Keratinocyte (primary cell): ENCODE results near the gene MNX1. TPM values are rescaled to one million over a fixed set of nuclear protein-coding genes. Genes with fewer than 3 reads are reported as not detected.

Experiments
- DNase-seq: peaks from one replicate; pipeline ENCODE4 v3.0.0-alpha.2; 2011; ENCODE audit warnings: low read depth, missing footprints, low spot score
- FAIRE-seq: peaks from 2 replicates; lab custom pipeline; 2011; peaks lifted over from hg19 to GRCh38; lab: Jason Lieb, UNC
- H2AFZ ChIP-seq: 2 replicates; pipeline ENCODE4 v1.6.0; 2012; ENCODE audit warnings: low read length, control low read depth, inconsistent platforms; ENCODE audit not compliant: control insufficient read depth
- H3K27ac ChIP-seq: 2 replicates; pipeline ENCODE4 v1.5.1; 2011; ENCODE audit warnings: low read length; ENCODE audit not compliant: control insufficient read depth, insufficient read depth
- H3K27me3 ChIP-seq: 3 replicates; pipeline ENCODE4 v1.6.0; 2011; ENCODE audit warnings: low read length; ENCODE audit not compliant: control insufficient read depth, insufficient read depth; ENCODE audit errors: extremely low read depth
- H3K36me3 ChIP-seq, 2 experiments: 2 replicates in 1 of 2; 3 replicates in 1 of 2; pipeline ENCODE4 v1.5.1; 2011; ENCODE audit warnings: low read length in 2 of 2, mild to moderate bottlenecking in 1 of 2; ENCODE audit not compliant: control insufficient read depth in 2 of 2, insufficient read depth in 2 of 2; ENCODE audit errors: extremely low read depth in 1 of 2
- H3K4me1 ChIP-seq: 3 replicates; pipeline ENCODE4 v1.5.1; 2011; ENCODE audit warnings: low read length; ENCODE audit not compliant: control insufficient read depth, insufficient read depth; ENCODE audit errors: extremely low read depth
- H3K4me2 ChIP-seq: 3 replicates; pipeline ENCODE4 v1.6.0; 2011; ENCODE audit warnings: low read depth, low read length; ENCODE audit not compliant: control insufficient read depth, insufficient read depth; ENCODE audit errors: extremely low read depth
- H3K4me3 ChIP-seq, 3 experiments: fragments of 200-600 bp in 1 of 3; sonication (generic) in 1 of 3; 2 replicates in 2 of 3; 3 replicates in 1 of 3; pipeline ENCODE4 v1.5.1; 2011 to 2016; ENCODE audit warnings: low read length in 3 of 3, mild to moderate bottlenecking in 3 of 3, control low read depth in 2 of 3, inconsistent platforms in 1 of 3, low read depth in 1 of 3, mixed read lengths in 1 of 3, mixed run types in 1 of 3, moderate library complexity in 1 of 3; ENCODE audit not compliant: control insufficient read depth in 2 of 3, insufficient read depth in 2 of 3; ENCODE audit errors: extremely low read depth in 1 of 3
- H3K79me2 ChIP-seq: 2 replicates; pipeline ENCODE4 v1.6.0; 2012; ENCODE audit warnings: low read length; ENCODE audit not compliant: control insufficient read depth, insufficient read depth
- H3K9ac ChIP-seq: 3 replicates; pipeline ENCODE4 v1.6.0; 2011; ENCODE audit warnings: low read length; ENCODE audit not compliant: control insufficient read depth, insufficient read depth; ENCODE audit errors: extremely low read depth
- H3K9me1 ChIP-seq: 3 replicates; pipeline ENCODE4 v1.6.0; 2011; ENCODE audit warnings: low read length; ENCODE audit not compliant: control insufficient read depth, insufficient read depth; ENCODE audit errors: extremely low read depth
- H3K9me3 ChIP-seq: 2 replicates; pipeline ENCODE4 v1.5.1; 2012; ENCODE audit warnings: low read depth, low read length; ENCODE audit not compliant: control insufficient read depth
- H4K20me1 ChIP-seq: 3 replicates; pipeline ENCODE4 v1.6.0; 2011; ENCODE audit warnings: low read length; ENCODE audit not compliant: control insufficient read depth, insufficient read depth; ENCODE audit errors: extremely low read depth
- EZH2 ChIP-seq: IDR thresholded peaks from one replicate; pipeline ENCODE4 v1.6.1; 2012; ENCODE audit warnings: inconsistent platforms, mild to moderate bottlenecking, low read length, moderate library complexity
- dilution Hi-C: fragments of 300-500 bp; cut with MboI; formaldehyde crosslinking; loops from one replicate; pipeline ENCODE4 v1.7.0; 2020; ENCODE audit warnings: low sequenced_read_pairs; ENCODE audit not compliant: extremely low pct_ligation_motif_present
- polyA plus RNA-seq, 5 experiments: library from polyadenylated mRNA; depleted of rRNA in 3 of 5; stranded (reverse) in 3 of 5; stranded (forward) in 1 of 5; unstranded in 1 of 5; fragments of >200 nt; gene quantifications; 1 replicate in 1 of 5; 2 replicates in 3 of 5; 3 replicates in 1 of 5; pipeline versions ENCODE4 v1.2.1 to v1.2.3, GENCODE V29; 2011 to 2012; ENCODE audit warnings: missing spikeins in 2 of 5, low read depth in 1 of 5, low replicate concordance in 1 of 5
- TF ChIP-seq, protein P1 (sequence below), 3 experiments: IDR thresholded peaks in 1 of 3; conservative IDR thresholded peaks in 1 of 3; optimal IDR thresholded peaks in 1 of 3; 2 replicates in 2 of 3; 3 replicates in 1 of 3; pipeline versions ENCODE3 to v1.5.1; 2011; ENCODE audit warnings: low read length in 3 of 3, mild to moderate bottlenecking in 3 of 3, moderate library complexity in 2 of 3, control low read depth in 1 of 3, inconsistent platforms in 1 of 3; ENCODE audit not compliant: insufficient read depth in 2 of 3; ENCODE audit errors: extremely low read depth in 1 of 3

Gene MNX1
- polyA plus RNA-seq, 1 donor (not counting 4 experiments of a cell fraction or from before 2014, with no cell fraction given): not detected

DNA sequence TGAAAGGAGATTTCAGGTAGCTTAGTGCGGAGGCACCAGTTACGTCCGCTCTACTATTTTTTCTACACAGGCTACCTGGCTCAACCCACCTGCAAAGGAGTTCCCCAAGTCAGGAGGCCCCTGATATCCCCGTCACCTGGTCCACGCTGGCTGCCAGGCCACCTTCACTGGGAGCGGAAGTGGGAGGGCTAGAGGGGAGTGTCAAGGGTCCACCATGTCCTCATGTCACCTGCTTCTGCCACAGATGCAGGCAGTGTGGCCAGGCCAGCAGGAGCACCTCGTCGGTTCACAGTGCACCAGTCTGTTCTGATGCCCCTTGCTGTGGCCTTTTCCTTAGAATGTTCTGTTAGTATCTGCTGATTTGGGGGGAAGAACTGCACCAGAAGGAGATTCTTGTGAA lies 44.1 kb downstream of the MNX1 start:
- Histone ChIP-seq H3K27me3 (no peaks in the 10 kb centered on the region), H3K4me3 (no peak overlapping the region), H3K36me3 (peaks cover 25 to 45% of the 10 kb centered on the region in 2 experiments), H3K4me2 (no peak overlapping the region), H3K9me3 (no peaks in the 10 kb centered on the region), H3K9ac (no peak overlapping the region), H3K79me2 (no peaks in the 10 kb centered on the region), H3K27ac (no peak overlapping the region), H3K4me1 (peaks cover 23% of the 10 kb centered on the region), H2AFZ (no peak overlapping the region), H3K9me1 (no peaks in the 10 kb centered on the region), H4K20me1 (no peaks in the 10 kb centered on the region)
- TF ChIP-seq EZH2: no peak
- TF ChIP-seq, protein P1, sequence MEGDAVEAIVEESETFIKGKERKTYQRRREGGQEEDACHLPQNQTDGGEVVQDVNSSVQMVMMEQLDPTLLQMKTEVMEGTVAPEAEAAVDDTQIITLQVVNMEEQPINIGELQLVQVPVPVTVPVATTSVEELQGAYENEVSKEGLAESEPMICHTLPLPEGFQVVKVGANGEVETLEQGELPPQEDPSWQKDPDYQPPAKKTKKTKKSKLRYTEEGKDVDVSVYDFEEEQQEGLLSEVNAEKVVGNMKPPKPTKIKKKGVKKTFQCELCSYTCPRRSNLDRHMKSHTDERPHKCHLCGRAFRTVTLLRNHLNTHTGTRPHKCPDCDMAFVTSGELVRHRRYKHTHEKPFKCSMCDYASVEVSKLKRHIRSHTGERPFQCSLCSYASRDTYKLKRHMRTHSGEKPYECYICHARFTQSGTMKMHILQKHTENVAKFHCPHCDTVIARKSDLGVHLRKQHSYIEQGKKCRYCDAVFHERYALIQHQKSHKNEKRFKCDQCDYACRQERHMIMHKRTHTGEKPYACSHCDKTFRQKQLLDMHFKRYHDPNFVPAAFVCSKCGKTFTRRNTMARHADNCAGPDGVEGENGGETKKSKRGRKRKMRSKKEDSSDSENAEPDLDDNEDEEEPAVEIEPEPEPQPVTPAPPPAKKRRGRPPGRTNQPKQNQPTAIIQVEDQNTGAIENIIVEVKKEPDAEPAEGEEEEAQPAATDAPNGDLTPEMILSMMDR (optimal IDR thresholded peaks at IDR 0.05 in 1 of 3, IDR thresholded peaks at IDR 0.05 in 1 of 3, conservative IDR thresholded peaks at IDR 0.05 in 1 of 3; ENCODE audit: extremely low read depth in 1 of 3, insufficient read depth in 2 of 3, low read length in 3 of 3): no peak
- DNase-seq (no peak), FAIRE-seq (no peak)
- dilution Hi-C loops: no loop called here

DNA sequence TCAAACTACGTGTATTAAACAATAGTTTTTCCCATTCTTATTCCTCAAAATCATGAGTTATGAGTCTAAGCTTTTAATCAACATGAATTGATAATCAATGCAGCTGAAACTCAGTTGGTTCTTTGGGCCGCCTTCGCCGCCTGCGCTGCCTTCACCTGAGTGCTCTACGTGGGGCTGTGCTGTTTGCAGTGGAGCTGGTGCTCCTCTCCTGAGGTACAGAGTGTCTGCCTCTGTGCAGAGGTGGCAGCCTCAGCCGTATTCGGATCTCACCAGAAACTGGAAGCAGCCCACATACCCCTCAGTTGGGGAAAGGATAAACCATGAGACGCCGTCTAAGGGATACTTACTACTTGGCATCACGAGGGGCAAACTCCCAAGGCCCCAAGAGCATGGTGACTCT lies 45.5 kb downstream of the MNX1 start:
- H3K79me2 ChIP-seq: peaks cover 10% of the 10 kb centered on the region
- H3K4me1 ChIP-seq: peaks cover 18% of the 10 kb centered on the region
- TF ChIP-seq EZH2: no peak
- TF ChIP-seq, protein P1 (optimal IDR thresholded peaks at IDR 0.05 in 1 of 3, IDR thresholded peaks at IDR 0.05 in 1 of 3, conservative IDR thresholded peaks at IDR 0.05 in 1 of 3; ENCODE audit: extremely low read depth in 1 of 3, insufficient read depth in 2 of 3, low read length in 3 of 3): no peak
- no peak overlapping the region for H3K27ac ChIP-seq
- H3K9me3 ChIP-seq: no peaks in the 10 kb centered on the region
- H3K27me3 ChIP-seq: no peaks in the 10 kb centered on the region
- no peak overlapping the region for H2AFZ ChIP-seq
- no peaks in the 10 kb centered on the region for H4K20me1 ChIP-seq
- no peak overlapping the region for H3K9ac ChIP-seq
- FAIRE-seq (no peak), DNase-seq (no peak)
- dilution Hi-C loops: no loop called here
- no peak overlapping the region for H3K4me3 ChIP-seq
- no peak overlapping the region for H3K4me2 ChIP-seq
- peaks cover 31 to 42% of the 10 kb centered on the region in 2 experiments for H3K36me3 ChIP-seq
- no peaks in the 10 kb centered on the region for H3K9me1 ChIP-seq
